Heart right ventricle (tissue), 16 donors: Measurements from ENCODE around the gene SMIM38. TPM values are rescaled to one million over a fixed set of nuclear protein-coding genes. Genes with fewer than 3 reads are reported as not detected.

Experiments
- ATAC-seq, 8 donors: fragments of 200-7000 bp; cut with Tn5 transposase; one replicate each; pipeline ENCODE4 v1.9.1; 2020; ENCODE audit warnings: mild to moderate bottlenecking in 8 of 8, moderate library complexity in 8 of 8, moderate number of reproducible peaks in 1 of 8
- DNase-seq, 2 donors: peaks; one replicate each; pipeline ENCODE4 v3.0.0-alpha.2; 2020
- H3K27ac ChIP-seq, 10 donors: fragments of 200-600 bp; sonication (generic) in 2 of 10; one replicate each; pipeline versions ENCODE4 v1.5.0 to v1.8.0; 2020 to 2022; ENCODE audit warnings: mild to moderate bottlenecking in 3 of 10
- H3K27me3 ChIP-seq, 7 donors: fragments of 200-600 bp; one replicate each; pipeline ENCODE4 v1.8.0; 2021 to 2022; ENCODE audit warnings: mild to moderate bottlenecking in 2 of 7
- H3K36me3 ChIP-seq, 9 donors: fragments of 200-600 bp; sonication (generic) in 1 of 9; one replicate each; pipeline versions ENCODE4 v1.5.0 to v1.8.0; 2020 to 2022; ENCODE audit warnings: mild to moderate bottlenecking in 2 of 9
- H3K4me1 ChIP-seq, 9 donors: fragments of 200-600 bp; sonication (generic) in 1 of 9; one replicate each; pipeline versions ENCODE4 v1.5.0 to v1.8.0; 2020 to 2022; ENCODE audit warnings: mild to moderate bottlenecking in 4 of 9
- H3K4me3 ChIP-seq, 10 donors: fragments of 200-600 bp; sonication (generic) in 2 of 10; one replicate each; pipeline versions ENCODE4 v1.5.0 to v1.8.0; 2020 to 2022; ENCODE audit warnings: mild to moderate bottlenecking in 7 of 10, moderate library complexity in 2 of 10
- H3K9me3 ChIP-seq, 11 donors: fragments of 200-600 bp in 10 of 11; sonication (generic) in 2 of 11; one replicate each; pipeline versions ENCODE4 v1.5.0 to v1.8.0; 2013 to 2022; ENCODE audit warnings: mild to moderate bottlenecking in 2 of 11, control low read depth in 1 of 11, moderate library complexity in 1 of 11
- CTCF ChIP-seq, 9 donors: fragments of 200-600 bp; sonication (generic) in 2 of 9; IDR thresholded peaks; one replicate each; pipeline versions ENCODE4 v1.5.0 to v1.8.0; 2021 to 2022; ENCODE audit warnings: antibody characterized with exemption in 9 of 9, mild to moderate bottlenecking in 5 of 9, moderate library complexity in 1 of 9
- WGBS, 2 donors: extraction: QIAGEN DNeasy Blood & Tissue Kit; methylation state at CpG; one replicate each; pipeline ENCODE4 v1.1.7; 2013; ENCODE audit warnings: inconsistent platforms in 1 of 2; 5-methylcytosine and 5-hydroxymethylcytosine counted together
- intact Hi-C, 10 donors: fragments of 100-400 bp; cut with DNase I; formaldehyde crosslinking; loops; one replicate each; pipeline versions ENCODE4 v1.11.1 to v1.14.2; 2022
- polyA plus RNA-seq, 2 donors: library from polyadenylated mRNA; stranded (reverse); fragments of 200-250 nt; gene quantifications; one replicate each; pipeline ENCODE4 v1.2.3, GENCODE V29; 2013
- total RNA-seq, 10 donors: library from RNA; stranded (reverse); fragmentation: NEBNext Ultra II Directional in 3 of 10; extraction: Animal tissue kit (Norgen Biotek cat#: 25700) in 3 of 10; gene quantifications; one replicate each; pipeline versions ENCODE4 v1.2.1 to v1.2.4, GENCODE V29; 2021 to 2023
- donor health status: Arrhythmogenic right ventricular cardiomyopathy.
- donor health status: ischemic (EF 13 %, LVEDD 7.1; RV severe dilation, severe dysfunction).
- donor health status: healthy with polysubstance abuse.
- donor health status: DM: no; HTN: yes; CAD: no.
- donor health status: DM: no; HTN: no; CAD: no.
- donor health status: ischemic (EF 25% LVEDD 6.9; RV normal size, moderate dysfunction).
- donor health status: ischemic (EF 25% LVEDD 5.7; RV mildly dilated, moderate dysfunction).
- donor health status: healthy.
- donor health status: DM: yes; HTN: yes; CAD: no.
- donor health status: Ischemic cardiomyopathy.
- donor health status: ischemic (EF 35%, LVEDD 5.7; RV mildly dilated, moderate dysfunction).
- donor health status: nonischemic (EF 11% LVEDD 7.7; RV severe dilation, severe dysfunction).
- donor health status: DM: yes; HTN: yes; CAD: no.
- donor health status: PGD.
- donor health status: ischemic (EF 29% LVEDD 5.4; RV normal size, mild dysfunction).
- donor health status: nonischemic (EF 23%, LVEDD 6.1; RV moderate dilation, normal function).

The SMIM38 gene
- total and polyA plus RNA-seq, 12 donors = 0.07 to 0.56 (median 0.18) TPM; not detected in 1

GRCh38 chr11:69154211-69154913, 1.4 kb upstream of the SMIM38 start:
- no peak for TF ChIP-seq CTCF (IDR thresholded peaks at IDR 0.05)
- intact Hi-C loops = no loop called here
- peaks cover 16 to 70% (median 35%) of the 10 kb centered on the region in 9 donors for H3K4me1 ChIP-seq
- H3K9me3 ChIP-seq = peaks cover 0 to 15% (median 0%) of the 10 kb centered on the region in 11 donors
- WGBS, 2 donors = 94% methylated on average over 21 of the region's 21 CpGs
- no peak for ATAC-seq
- H3K4me3 ChIP-seq = no peak overlapping the region
- H3K27me3 ChIP-seq = peaks cover 0 to 16% (median 0%) of the 10 kb centered on the region in 7 donors
- H3K36me3 ChIP-seq = no peaks in the 10 kb centered on the region
- DNase-seq = no peak
- peak overlapping the region in 5 of 10 donors; percentile 37 to 84 (median 73) for H3K27ac ChIP-seq

GRCh38 chr11:69154938-69155301, 815 bp upstream of the SMIM38 start:
- peaks cover 16 to 72% (median 35%) of the 10 kb centered on the region in 9 donors for H3K4me1 ChIP-seq
- intact Hi-C loops = no loop called here
- WGBS, 2 donors = 80 to 86% methylated on average over 10 of the region's 10 CpGs
- H3K27ac ChIP-seq = peak overlapping the region in 6 of 10 donors; percentile 25 to 84 (median 58)
- H3K9me3 ChIP-seq = peaks cover 0 to 11% (median 0%) of the 10 kb centered on the region in 11 donors
- H3K27me3 ChIP-seq = peaks cover 0 to 16% (median 0%) of the 10 kb centered on the region in 7 donors
- no peak for DNase-seq
- no peak for ATAC-seq
- H3K36me3 ChIP-seq = no peaks in the 10 kb centered on the region
- H3K4me3 ChIP-seq = no peak overlapping the region
- TF ChIP-seq CTCF (IDR thresholded peaks at IDR 0.05) = no peak

- Histone ChIP-seq H3K27me3 (peaks cover 0 to 16% (median 0%) of the 10 kb centered on the region in 7 donors), H3K27ac (peak overlapping the region in 8 of 10 donors; percentile 4 to 85 (median 81)), H3K4me1 (peaks cover 18 to 85% (median 43%) of the 10 kb centered on the region in 9 donors), H3K4me3 (no peak overlapping the region), H3K36me3 (no peaks in the 10 kb centered on the region), H3K9me3 (no peaks in the 10 kb centered on the region)
- TF ChIP-seq CTCF (IDR thresholded peaks at IDR 0.05) = no peak
- ATAC-seq = no peak
- no peak for DNase-seq
- WGBS, 2 donors = 66 to 68% methylated on average over 13 of the region's 13 CpGs
- intact Hi-C loops = no loop called here
Observed at GRCh38 chr11:69156235-69156639, 502 bp downstream of the SMIM38 start.

GRCh38 chr11:69156673-69157155, 979 bp downstream of the SMIM38 start:
- no peak for TF ChIP-seq CTCF (IDR thresholded peaks at IDR 0.05)
- Histone ChIP-seq H3K36me3 (no peaks in the 10 kb centered on the region), H3K27me3 (peaks cover 0 to 16% (median 0%) of the 10 kb centered on the region in 7 donors), H3K4me1 (peaks cover 20 to 86% (median 46%) of the 10 kb centered on the region in 9 donors), H3K27ac (peak overlapping the region; percentile 30 to 85 (median 78)), H3K4me3 (peak overlapping the region in 2 of 10 donors; percentile 6 to 9), H3K9me3 (no peaks in the 10 kb centered on the region)
- intact Hi-C loops = no loop called here
- 74 to 77% methylated on average over 14 to 15 of the region's 15 CpGs for WGBS, 2 donors
- DNase-seq = no peak
- peak in 2 of 8 donors; percentile 28 to 33 for ATAC-seq
